ENCODE measurements around the gene WNT6.

DNA sequence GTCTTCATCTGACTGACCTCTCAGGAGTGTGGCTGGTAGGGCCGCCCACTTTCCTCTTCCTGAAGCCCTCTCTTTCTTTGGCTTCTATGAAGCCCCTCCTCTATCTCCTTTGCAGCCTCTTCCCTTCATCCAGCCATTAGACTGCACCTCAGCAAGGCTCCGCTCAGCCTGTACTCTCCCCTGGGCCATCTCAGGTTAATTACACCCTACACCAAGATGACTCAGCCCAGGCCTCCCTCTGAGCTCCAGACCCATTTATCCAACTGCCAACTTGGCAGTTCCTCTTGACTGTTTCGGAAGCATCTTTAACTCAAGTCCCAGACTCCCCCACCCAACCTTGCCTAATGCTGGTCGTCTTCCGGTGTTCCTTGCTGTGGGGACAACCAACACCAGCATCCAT lies 5.8 kb upstream of the WNT6 start:
- TF ChIP-seq, protein P1, sequence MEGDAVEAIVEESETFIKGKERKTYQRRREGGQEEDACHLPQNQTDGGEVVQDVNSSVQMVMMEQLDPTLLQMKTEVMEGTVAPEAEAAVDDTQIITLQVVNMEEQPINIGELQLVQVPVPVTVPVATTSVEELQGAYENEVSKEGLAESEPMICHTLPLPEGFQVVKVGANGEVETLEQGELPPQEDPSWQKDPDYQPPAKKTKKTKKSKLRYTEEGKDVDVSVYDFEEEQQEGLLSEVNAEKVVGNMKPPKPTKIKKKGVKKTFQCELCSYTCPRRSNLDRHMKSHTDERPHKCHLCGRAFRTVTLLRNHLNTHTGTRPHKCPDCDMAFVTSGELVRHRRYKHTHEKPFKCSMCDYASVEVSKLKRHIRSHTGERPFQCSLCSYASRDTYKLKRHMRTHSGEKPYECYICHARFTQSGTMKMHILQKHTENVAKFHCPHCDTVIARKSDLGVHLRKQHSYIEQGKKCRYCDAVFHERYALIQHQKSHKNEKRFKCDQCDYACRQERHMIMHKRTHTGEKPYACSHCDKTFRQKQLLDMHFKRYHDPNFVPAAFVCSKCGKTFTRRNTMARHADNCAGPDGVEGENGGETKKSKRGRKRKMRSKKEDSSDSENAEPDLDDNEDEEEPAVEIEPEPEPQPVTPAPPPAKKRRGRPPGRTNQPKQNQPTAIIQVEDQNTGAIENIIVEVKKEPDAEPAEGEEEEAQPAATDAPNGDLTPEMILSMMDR (IDR thresholded peaks at IDR 0.05), result no peak
- no peak for TF ChIP-seq ZFX (IDR thresholded peaks at IDR 0.05; ENCODE audit: borderline replicate concordance)
